Astrocyte (in vitro differentiated cells and primary cell): Measurements from ENCODE around the gene C6orf136. TPM values are rescaled to one million over a fixed set of nuclear protein-coding genes. Genes with fewer than 3 reads are reported as not detected.
"Not testable (repeated sequence)": the region's sequence is repeated elsewhere in the genome, so short reads cannot be mapped to it uniquely, and the experiment has no call there.

Experiments used
- DNase-seq: peaks from one replicate; pipeline ENCODE4 v3.0.0-alpha.2; 2010; ENCODE audit warnings: low read depth
- FAIRE-seq: peaks from 2 replicates; lab custom pipeline; 2011; peaks lifted over from hg19 to GRCh38; lab: Jason Lieb, UNC
- H2AFZ ChIP-seq: 2 replicates; pipeline ENCODE4 v1.6.0; 2012; ENCODE audit warnings: low read depth, low read length, inconsistent platforms
- H3K27ac ChIP-seq: 2 replicates; pipeline ENCODE4 v1.5.1; 2011; ENCODE audit warnings: low read depth, low read length, inconsistent platforms
- H3K27me3 ChIP-seq: 2 replicates; pipeline ENCODE4 v1.6.0; 2011; ENCODE audit warnings: low read length, inconsistent platforms; ENCODE audit not compliant: insufficient read depth
- H3K36me3 ChIP-seq: 2 replicates; pipeline ENCODE4 v1.5.1; 2011; ENCODE audit warnings: low read length, inconsistent platforms; ENCODE audit not compliant: insufficient read depth
- H3K4me1 ChIP-seq: 2 replicates; pipeline ENCODE4 v1.5.1; 2011; ENCODE audit warnings: low read length, inconsistent platforms; ENCODE audit not compliant: insufficient read depth
- H3K4me2 ChIP-seq: 2 replicates; pipeline ENCODE4 v1.6.0; 2012; ENCODE audit warnings: low read length, inconsistent platforms
- H3K4me3 ChIP-seq: 2 replicates; pipeline ENCODE4 v1.5.1; 2011; ENCODE audit warnings: low read depth, mild to moderate bottlenecking, low read length, inconsistent platforms; ENCODE audit not compliant: insufficient read depth
- H3K79me2 ChIP-seq: 2 replicates; pipeline ENCODE4 v1.6.0; 2012; ENCODE audit warnings: mild to moderate bottlenecking, low read length, inconsistent platforms; ENCODE audit not compliant: insufficient read depth
- H3K9ac ChIP-seq: 2 replicates; pipeline ENCODE4 v1.6.0; 2012; ENCODE audit warnings: mild to moderate bottlenecking, low read length, inconsistent platforms
- H3K9me3 ChIP-seq: 2 replicates; pipeline ENCODE4 v1.5.1; 2012; ENCODE audit warnings: low read depth, mild to moderate bottlenecking, low read length, inconsistent platforms; ENCODE audit not compliant: insufficient read depth
- H4K20me1 ChIP-seq: 2 replicates; pipeline ENCODE4 v1.6.0; 2012; ENCODE audit warnings: low read length, inconsistent platforms; ENCODE audit not compliant: insufficient read depth
- H3K27ac Mint-ChIP-seq: one replicate; pipeline ENCODE4 v1.8.0; 2021; ENCODE audit warnings: mild to moderate bottlenecking, mixed read lengths; ENCODE audit not compliant: unreplicated experiment
- H3K27me3 Mint-ChIP-seq: one replicate; pipeline ENCODE4 v1.8.0; 2021; ENCODE audit warnings: low read depth, mixed read lengths; ENCODE audit not compliant: unreplicated experiment
- H3K36me3 Mint-ChIP-seq: one replicate; pipeline ENCODE4 v1.8.0; 2021; ENCODE audit warnings: low read depth, mixed read lengths; ENCODE audit not compliant: unreplicated experiment
- H3K4me1 Mint-ChIP-seq: one replicate; pipeline ENCODE4 v1.8.0; 2021; ENCODE audit warnings: low read depth, mixed read lengths; ENCODE audit not compliant: unreplicated experiment
- H3K4me3 Mint-ChIP-seq: one replicate; pipeline ENCODE4 v1.8.0; 2021; ENCODE audit warnings: mild to moderate bottlenecking, moderate library complexity, mixed read lengths; ENCODE audit not compliant: unreplicated experiment
- H3K9me3 Mint-ChIP-seq: one replicate; pipeline ENCODE4 v1.8.0; 2021; ENCODE audit warnings: mild to moderate bottlenecking, mixed read lengths; ENCODE audit not compliant: unreplicated experiment
- EZH2 ChIP-seq: IDR thresholded peaks from 2 replicates; pipeline ENCODE4 v1.6.1; 2012; ENCODE audit warnings: mild to moderate bottlenecking, low read length, inconsistent platforms; ENCODE audit not compliant: insufficient read depth
- total RNA-seq: library from RNA; stranded (reverse); gene quantifications from 2 replicates; pipeline ENCODE4 v1.2.1, GENCODE V29; 2021
- TF ChIP-seq, protein P1 (sequence below): IDR thresholded peaks from 2 replicates; pipeline ENCODE4 v1.5.1; 2011; ENCODE audit warnings: low read depth, mild to moderate bottlenecking, inconsistent platforms, low read length, moderate library complexity; ENCODE audit not compliant: insufficient read depth

C6orf136 gene
- total RNA-seq, 1 donor from 2014 or later: 12.7 TPM

GRCh38 chr6:30657454-30657853, 10.5 kb downstream of the C6orf136 start:
- Histone ChIP-seq H4K20me1 (peaks cover 5% of the 10 kb centered on the region), H3K4me2 (no peak overlapping the region), H2AFZ (no peak overlapping the region), H3K27me3 (no peaks in the 10 kb centered on the region), H3K4me1 (peaks cover 14% of the 10 kb centered on the region), H3K36me3 (peaks cover 53% of the 10 kb centered on the region), H3K9ac (peak overlapping the region; percentile 37), H3K27ac (no peak overlapping the region), H3K79me2 (no peaks in the 10 kb centered on the region), H3K4me3 (no peak overlapping the region), H3K9me3 (no peaks in the 10 kb centered on the region)
- peaks cover 33% of the 10 kb centered on the region for H3K4me1 Mint-ChIP-seq
- TF ChIP-seq EZH2: no peak
- TF ChIP-seq, protein P1, sequence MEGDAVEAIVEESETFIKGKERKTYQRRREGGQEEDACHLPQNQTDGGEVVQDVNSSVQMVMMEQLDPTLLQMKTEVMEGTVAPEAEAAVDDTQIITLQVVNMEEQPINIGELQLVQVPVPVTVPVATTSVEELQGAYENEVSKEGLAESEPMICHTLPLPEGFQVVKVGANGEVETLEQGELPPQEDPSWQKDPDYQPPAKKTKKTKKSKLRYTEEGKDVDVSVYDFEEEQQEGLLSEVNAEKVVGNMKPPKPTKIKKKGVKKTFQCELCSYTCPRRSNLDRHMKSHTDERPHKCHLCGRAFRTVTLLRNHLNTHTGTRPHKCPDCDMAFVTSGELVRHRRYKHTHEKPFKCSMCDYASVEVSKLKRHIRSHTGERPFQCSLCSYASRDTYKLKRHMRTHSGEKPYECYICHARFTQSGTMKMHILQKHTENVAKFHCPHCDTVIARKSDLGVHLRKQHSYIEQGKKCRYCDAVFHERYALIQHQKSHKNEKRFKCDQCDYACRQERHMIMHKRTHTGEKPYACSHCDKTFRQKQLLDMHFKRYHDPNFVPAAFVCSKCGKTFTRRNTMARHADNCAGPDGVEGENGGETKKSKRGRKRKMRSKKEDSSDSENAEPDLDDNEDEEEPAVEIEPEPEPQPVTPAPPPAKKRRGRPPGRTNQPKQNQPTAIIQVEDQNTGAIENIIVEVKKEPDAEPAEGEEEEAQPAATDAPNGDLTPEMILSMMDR: no peak
- peaks cover 40% of the 10 kb centered on the region for H3K36me3 Mint-ChIP-seq
- H3K27me3 Mint-ChIP-seq: no peaks in the 10 kb centered on the region
- H3K9me3 Mint-ChIP-seq: no peaks in the 10 kb centered on the region
- DNase-seq (no peak), FAIRE-seq (no peak)
- peak overlapping the region; percentile 75 for H3K27ac Mint-ChIP-seq
- H3K4me3 Mint-ChIP-seq: peak overlapping the region; percentile 11

- Mint-ChIP-seq H3K4me1 (peaks cover 33% of the 10 kb centered on the region), H3K36me3 (peaks cover 40% of the 10 kb centered on the region), H3K4me3 (peak overlapping the region; percentile 11), H3K27ac (peak overlapping the region; percentile 75)
- not testable (repeated sequence) for H3K9me3 ChIP-seq, H2AFZ ChIP-seq, H3K27ac ChIP-seq, H3K9ac ChIP-seq, H3K4me2 ChIP-seq, FAIRE-seq, H3K9me3 Mint-ChIP-seq, H3K27me3 Mint-ChIP-seq, H3K27me3 ChIP-seq, H3K79me2 ChIP-seq, H3K4me3 ChIP-seq, H4K20me1 ChIP-seq, DNase-seq
- H3K4me1 ChIP-seq: peaks cover 14% of the 10 kb centered on the region
- H3K36me3 ChIP-seq: peaks cover 51% of the 10 kb centered on the region
These were observed 11.0 kb downstream of the C6orf136 start for GRCh38 chr6:30657922-30658321.

DNA sequence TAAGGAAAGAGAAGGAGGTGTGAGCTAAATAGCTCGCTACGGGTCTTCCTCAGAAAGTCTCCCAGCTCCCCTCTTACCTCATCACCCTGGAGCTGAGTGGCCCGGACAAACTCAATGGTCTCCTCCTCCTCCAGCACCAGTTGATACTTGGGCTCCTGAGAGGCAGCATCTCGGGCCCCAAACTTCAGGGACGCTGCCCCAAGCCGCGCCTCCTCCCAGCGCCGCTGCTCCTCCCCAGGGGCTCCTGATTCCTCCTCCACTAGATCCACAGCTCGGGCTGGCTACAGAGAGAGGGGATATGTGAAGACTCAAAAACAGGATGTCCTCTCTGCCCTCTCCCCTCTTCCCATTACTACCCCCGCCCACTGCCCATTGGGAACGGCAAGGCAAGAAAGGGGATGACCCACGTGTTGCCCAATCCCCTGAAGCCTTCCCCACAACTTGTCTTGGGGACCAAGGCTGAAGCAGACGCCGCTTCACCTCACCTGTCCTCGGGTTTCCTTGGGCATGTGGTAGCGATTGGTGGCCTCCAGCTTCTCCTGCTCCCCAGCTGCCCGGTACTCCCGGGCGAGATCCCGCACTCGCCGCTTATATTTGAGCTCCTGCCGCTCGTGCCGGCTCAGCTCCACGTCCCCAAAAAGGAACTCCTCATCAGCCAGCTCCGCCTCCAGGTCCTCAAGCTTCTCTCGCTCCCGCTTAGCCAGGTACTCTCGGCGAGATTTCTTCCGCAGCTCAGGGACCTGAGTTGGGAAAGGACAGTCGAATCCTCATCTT, 18.2 kb downstream of the C6orf136 start:
- Histone ChIP-seq H3K36me3 (peaks cover 47% of the 10 kb centered on the region), H3K79me2 (peaks cover 6% of the 10 kb centered on the region), H3K4me2 (no peak overlapping the region), H3K27ac (no peak overlapping the region), H3K4me3 (no peak overlapping the region), H3K9ac (no peak overlapping the region), H4K20me1 (no peaks in the 10 kb centered on the region), H3K9me3 (no peaks in the 10 kb centered on the region), H3K4me1 (no peaks in the 10 kb centered on the region), H2AFZ (no peak overlapping the region), H3K27me3 (no peaks in the 10 kb centered on the region)
- Mint-ChIP-seq H3K4me1 (peaks cover 4% of the 10 kb centered on the region), H3K27me3 (no peaks in the 10 kb centered on the region), H3K9me3 (no peaks in the 10 kb centered on the region), H3K4me3 (no peak overlapping the region), H3K36me3 (peaks cover 20% of the 10 kb centered on the region), H3K27ac (peak overlapping the region; percentile 41)
- FAIRE-seq (no peak), DNase-seq (no peak)
- TF ChIP-seq, protein P1: no peak
- TF ChIP-seq EZH2: no peak

DNA sequence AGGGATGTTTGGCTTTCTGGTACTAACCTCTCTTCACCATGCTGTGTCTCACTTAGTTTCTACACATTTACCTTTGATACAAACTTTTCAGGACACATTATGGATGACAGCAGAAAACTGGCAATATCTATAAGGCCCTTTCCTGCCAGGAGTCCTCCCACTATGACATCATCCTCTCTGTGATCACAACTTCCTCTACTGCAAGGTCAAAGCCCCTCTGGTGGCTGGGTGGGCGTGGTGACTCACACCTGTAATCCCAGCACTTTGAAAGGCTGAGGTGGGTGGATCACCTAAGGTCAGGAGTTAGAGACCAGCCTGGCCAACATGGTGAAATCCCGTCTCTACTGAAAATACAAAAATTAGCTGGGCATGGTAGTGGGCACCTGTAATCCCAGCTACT, 19.4 kb downstream of the C6orf136 start:
- H3K79me2 ChIP-seq: peaks cover 16% of the 10 kb centered on the region
- peaks cover 21% of the 10 kb centered on the region for H3K36me3 Mint-ChIP-seq
- FAIRE-seq, H3K4me3 ChIP-seq, H2AFZ ChIP-seq, DNase-seq, H3K4me3 Mint-ChIP-seq, H3K4me1 Mint-ChIP-seq, H3K4me2 ChIP-seq, H3K27me3 ChIP-seq, H3K9me3 Mint-ChIP-seq, H3K27me3 Mint-ChIP-seq, H3K4me1 ChIP-seq, H4K20me1 ChIP-seq, H3K27ac Mint-ChIP-seq, H3K9ac ChIP-seq, H3K27ac ChIP-seq, H3K9me3 ChIP-seq: not testable (repeated sequence)
- H3K36me3 ChIP-seq: peaks cover 47% of the 10 kb centered on the region
